ENCODE data around the gene WDR17.

DNA sequence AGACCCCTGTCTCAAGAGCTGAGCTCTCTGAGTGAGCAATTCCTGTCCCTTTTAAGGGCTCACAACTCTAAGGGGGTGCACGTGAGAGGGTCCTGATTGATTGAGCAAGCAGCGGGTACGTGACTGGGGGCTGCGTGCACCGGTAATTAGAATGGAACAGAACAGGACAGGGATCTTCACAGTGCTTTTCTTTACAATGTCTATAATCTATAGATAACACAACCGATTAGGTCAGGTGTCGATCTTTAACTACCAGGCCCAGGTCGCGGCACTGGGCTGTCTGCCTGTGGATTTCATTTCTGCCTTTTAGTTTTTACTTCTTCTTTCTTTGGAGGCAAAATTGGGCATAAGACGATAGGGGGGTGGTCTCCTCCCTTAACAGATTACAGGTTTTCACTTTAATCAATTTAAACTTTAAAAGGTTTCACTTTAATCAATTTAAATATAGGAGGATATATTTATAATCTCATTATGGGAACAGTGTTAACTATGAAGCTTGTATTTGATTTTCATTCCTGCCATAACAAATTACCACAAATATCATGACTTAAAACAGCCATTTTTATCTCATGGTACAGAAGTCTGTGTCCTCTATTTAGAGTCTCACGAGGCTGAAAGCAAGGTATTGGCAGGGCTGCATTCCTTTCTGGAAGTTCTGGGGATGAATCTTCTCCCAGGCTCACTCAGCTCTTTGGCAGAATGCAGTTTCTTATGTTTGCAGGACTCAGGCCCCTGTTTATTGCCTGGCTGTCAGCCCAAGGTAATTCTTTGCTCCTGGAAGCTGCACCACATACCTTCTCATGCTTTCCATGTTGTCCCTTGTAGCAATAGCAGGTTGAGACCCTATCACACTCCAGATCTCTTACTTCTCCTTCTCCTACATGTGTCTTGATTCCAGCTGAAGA lies 124.5 kb downstream of the WDR17 start:
- TF ChIP-seq, protein P1, sequence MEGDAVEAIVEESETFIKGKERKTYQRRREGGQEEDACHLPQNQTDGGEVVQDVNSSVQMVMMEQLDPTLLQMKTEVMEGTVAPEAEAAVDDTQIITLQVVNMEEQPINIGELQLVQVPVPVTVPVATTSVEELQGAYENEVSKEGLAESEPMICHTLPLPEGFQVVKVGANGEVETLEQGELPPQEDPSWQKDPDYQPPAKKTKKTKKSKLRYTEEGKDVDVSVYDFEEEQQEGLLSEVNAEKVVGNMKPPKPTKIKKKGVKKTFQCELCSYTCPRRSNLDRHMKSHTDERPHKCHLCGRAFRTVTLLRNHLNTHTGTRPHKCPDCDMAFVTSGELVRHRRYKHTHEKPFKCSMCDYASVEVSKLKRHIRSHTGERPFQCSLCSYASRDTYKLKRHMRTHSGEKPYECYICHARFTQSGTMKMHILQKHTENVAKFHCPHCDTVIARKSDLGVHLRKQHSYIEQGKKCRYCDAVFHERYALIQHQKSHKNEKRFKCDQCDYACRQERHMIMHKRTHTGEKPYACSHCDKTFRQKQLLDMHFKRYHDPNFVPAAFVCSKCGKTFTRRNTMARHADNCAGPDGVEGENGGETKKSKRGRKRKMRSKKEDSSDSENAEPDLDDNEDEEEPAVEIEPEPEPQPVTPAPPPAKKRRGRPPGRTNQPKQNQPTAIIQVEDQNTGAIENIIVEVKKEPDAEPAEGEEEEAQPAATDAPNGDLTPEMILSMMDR (IDR thresholded peaks at IDR 0.05): no peak
- no peak for TF ChIP-seq POLR2A (IDR thresholded peaks at IDR 0.05)
